IMR-90 (cell line): ENCODE data around the gene CHP1. TPM values are rescaled to one million over a fixed set of nuclear protein-coding genes. Genes with fewer than 3 reads are reported as not detected.

Experiments
- ATAC-seq: fragments of 200-7000 bp; cut with Tn5 transposase; 2 replicates; pipeline ENCODE4 v1.9.1; 2020; ENCODE audit warnings: low read depth, mild to moderate bottlenecking, moderate library complexity
- BruUV-seq: library from RNA; stranded (reverse); fragments of 400-500 nt; replicated peaks from 2 replicates; lab custom pipeline; 2021; lab: Mats Ljungman, UMichigan
- CTCF ChIA-PET: fragments of 300-600 bp; formaldehyde crosslinking; extraction: SDS; loops from one replicate; lab custom pipeline; 2021; ENCODE audit warnings: antibody characterized with exemption; lab: Yijun Ruan, JAX
- POLR2A ChIA-PET: fragments of 300-600 bp; sonication (Branson Sonifier 250); formaldehyde crosslinking; loops from one replicate; lab custom pipeline; 2022; ENCODE audit warnings: antibody characterized with exemption; ENCODE audit not compliant: unreplicated experiment; lab: Charles Lee
- DNase-seq: peaks from one replicate; pipeline ENCODE4 v3.0.0; 2013
- H2AFZ ChIP-seq: replicated peaks from 2 replicates; pipeline ENCODE3; 2013; ENCODE audit warnings: low read length, mild to moderate bottlenecking; ENCODE audit not compliant: poor library complexity
- H2AK5ac ChIP-seq: 2 replicates; pipeline ENCODE4 v1.6.1; 2013; ENCODE audit warnings: low read depth, low read length, inconsistent platforms
- H2AK9ac ChIP-seq: replicated peaks from 2 replicates; pipeline ENCODE3; 2013; ENCODE audit warnings: mild to moderate bottlenecking, low read depth, low read length, moderate library complexity; ENCODE audit not compliant: poor library complexity
- H2BK120ac ChIP-seq: 2 replicates; pipeline ENCODE4 v1.6.1; 2013; ENCODE audit warnings: low read depth, low read length, inconsistent platforms
- H2BK15ac ChIP-seq: 3 replicates; pipeline ENCODE4 v1.6.1; 2013; ENCODE audit warnings: low read depth, low read length, inconsistent platforms
- H2BK20ac ChIP-seq: 2 replicates; pipeline ENCODE4 v1.6.1; 2013; ENCODE audit warnings: low read depth, mild to moderate bottlenecking, inconsistent platforms, low read length, moderate library complexity
- H2BK5ac ChIP-seq: 2 replicates; pipeline ENCODE4 v1.6.1; 2013; ENCODE audit warnings: mild to moderate bottlenecking, low read depth, low read length, inconsistent platforms; ENCODE audit not compliant: poor library complexity, severe bottlenecking
- H3K14ac ChIP-seq: replicated peaks from 2 replicates; pipeline ENCODE4 v1.6.1; 2013; ENCODE audit warnings: low read depth, low read length, inconsistent platforms
- H3K18ac ChIP-seq: 2 replicates; pipeline ENCODE4 v1.6.1; 2013; ENCODE audit warnings: low read depth, low read length, control low read depth
- H3K23ac ChIP-seq: 2 replicates; pipeline ENCODE4 v1.6.1; 2013; ENCODE audit warnings: low read depth, low read length, inconsistent platforms
- H3K27ac ChIP-seq: 2 replicates; pipeline ENCODE4 v1.5.1; 2013; ENCODE audit warnings: mild to moderate bottlenecking, control low read depth, low read length; ENCODE audit not compliant: insufficient read depth
- H3K27me3 ChIP-seq: 2 replicates; pipeline ENCODE4 v1.6.1; 2013; ENCODE audit warnings: low read length; ENCODE audit not compliant: control insufficient read depth, insufficient read depth
- H3K36me3 ChIP-seq: 2 replicates; pipeline ENCODE4 v1.6.1; 2013; ENCODE audit warnings: low read length, mixed read lengths; ENCODE audit not compliant: control insufficient read depth, insufficient read depth
- H3K4ac ChIP-seq: 2 replicates; pipeline ENCODE4 v1.6.1; 2013; ENCODE audit warnings: low read depth, low read length, inconsistent platforms
- H3K4me1 ChIP-seq: 2 replicates; pipeline ENCODE4 v1.6.1; 2013; ENCODE audit warnings: low read length, mixed read lengths; ENCODE audit not compliant: control insufficient read depth, insufficient read depth
- H3K4me2 ChIP-seq: 2 replicates; pipeline ENCODE4 v1.6.1; 2013; ENCODE audit warnings: low read depth, mild to moderate bottlenecking, control low read depth, low read length, moderate library complexity
- H3K4me3 ChIP-seq: 2 replicates; pipeline ENCODE4 v1.5.1; 2013; ENCODE audit warnings: low read depth, mild to moderate bottlenecking, control low read depth, low read length, moderate library complexity; ENCODE audit not compliant: insufficient read depth
- H3K56ac ChIP-seq: 2 replicates; pipeline ENCODE4 v1.6.1; 2013; ENCODE audit warnings: low read length, inconsistent platforms; ENCODE audit not compliant: insufficient read depth; ENCODE audit errors: extremely low read depth
- H3K79me1 ChIP-seq, 2 experiments: 2 replicates each; pipeline ENCODE4 v1.6.1; 2013; ENCODE audit warnings: low read length in 2 of 2, inconsistent platforms in 1 of 2, low read depth in 1 of 2
- H3K9ac ChIP-seq: 2 replicates; pipeline ENCODE4 v1.6.1; 2013; ENCODE audit warnings: low read depth, low read length, control low read depth
- H3K9me1 ChIP-seq: 2 replicates; pipeline ENCODE4 v1.6.1; 2013; ENCODE audit warnings: low read length, inconsistent platforms; ENCODE audit not compliant: insufficient read depth
- H3K9me3 ChIP-seq: 2 replicates; pipeline ENCODE4 v1.6.1; 2013; ENCODE audit warnings: low read length; ENCODE audit not compliant: control insufficient read depth, insufficient read depth
- H4K20me1 ChIP-seq: 2 replicates; pipeline ENCODE4 v1.6.1; 2013; ENCODE audit warnings: low read length, inconsistent platforms; ENCODE audit not compliant: insufficient read depth
- H4K5ac ChIP-seq: 2 replicates; pipeline ENCODE4 v1.6.1; 2013; ENCODE audit warnings: mild to moderate bottlenecking, low read depth, low read length, control low read depth
- H4K8ac ChIP-seq, 2 experiments: 2 replicates each; pipeline ENCODE4 v1.6.1; 2013; ENCODE audit warnings: low read depth in 2 of 2, low read length in 2 of 2, control low read depth in 1 of 2, inconsistent platforms in 1 of 2
- H4K91ac ChIP-seq: 2 replicates; pipeline ENCODE4 v1.6.1; 2013; ENCODE audit warnings: low read depth, low read length, inconsistent platforms; ENCODE audit not compliant: insufficient read depth
- BHLHE40 ChIP-seq: fragments of 150-350 bp; IDR thresholded peaks from 2 replicates; pipeline ENCODE4 v1.6.1; 2016; ENCODE audit warnings: mild to moderate bottlenecking, low read depth, low read length
- POLR2A ChIP-seq: IDR thresholded peaks from 2 replicates; pipeline ENCODE4 v1.6.1; 2012; ENCODE audit warnings: mild to moderate bottlenecking, low read depth, low read length
- WGBS, 2 experiments: methylation state at CpG; one replicate each; pipeline versions ENCODE4 v1.1.5 to v1.1.7; 2013; ENCODE audit warnings: missing lambda C conversion rate in 2 of 2; ENCODE audit not compliant: insufficient read length in 1 of 2; ENCODE audit errors: extremely low coverage in 2 of 2; 5-methylcytosine and 5-hydroxymethylcytosine counted together
- dilution Hi-C: fragments of 300-500 bp; cut with HindIII; formaldehyde crosslinking; loops from one replicate; pipeline ENCODE4 v1.14.3; 2018; ENCODE audit warnings: low sequenced_read_pairs; ENCODE audit not compliant: unreplicated experiment
- in situ Hi-C: fragments of 300-500 bp; cut with MboI; formaldehyde crosslinking; loops from 3 replicates; pipeline ENCODE4 v1.14.3; 2019; ENCODE audit warnings: low sequenced_read_pairs, inconsistent platforms, mixed read lengths
- intact Hi-C: fragments of 100-400 bp; cut with micrococcal nuclease; formaldehyde crosslinking; loops from 2 replicates; pipeline ENCODE4 v1.10.0; 2022
- polyA plus RNA-seq, 3 experiments: library from polyadenylated mRNA; depleted of rRNA; stranded (reverse); fragments of >200 nt; gene quantifications; 2 replicates each; pipeline ENCODE4 v1.2.3, GENCODE V29; 2012; ENCODE audit warnings: low replicate concordance in 1 of 3
- total RNA-seq: library from RNA; depleted of rRNA; stranded (reverse); fragments of >200 nt; gene quantifications from 2 replicates; pipeline ENCODE4 v1.2.3, GENCODE V29; 2012

Gene CHP1
- total and polyA plus RNA-seq, 2 of the 4 experiments (the other 2 are of a cell fraction): 39.2 to 96.1 TPM

DNA sequence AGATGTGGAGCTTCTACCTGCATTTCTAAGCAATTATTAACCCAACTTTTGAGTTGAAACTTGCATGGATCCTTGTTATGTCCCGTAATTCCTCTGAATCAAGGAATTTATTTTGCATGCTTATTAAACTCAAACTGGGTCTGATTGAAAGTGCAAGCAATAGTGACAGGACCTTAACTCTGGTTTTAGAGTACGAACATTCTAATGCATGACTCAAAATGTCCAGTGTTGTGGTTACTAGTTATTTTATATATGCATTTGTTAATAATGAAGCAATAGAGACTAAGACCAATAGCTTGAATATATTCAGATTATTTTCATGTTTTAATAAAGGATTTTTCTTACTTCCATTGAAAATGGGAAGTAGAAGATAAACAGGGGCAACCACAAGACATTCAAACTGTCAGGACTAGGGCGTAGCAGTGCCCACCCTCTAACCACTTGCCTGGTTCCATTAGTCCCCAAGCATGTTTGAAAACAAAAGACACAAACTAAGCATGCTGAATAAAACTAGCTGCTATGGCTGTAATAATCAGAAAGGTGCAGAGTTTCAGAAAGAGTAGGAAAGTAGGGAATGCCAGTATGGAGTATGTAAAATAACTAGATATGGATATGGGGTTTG, 73.2 kb downstream of the CHP1 start:
- Histone ChIP-seq H2BK15ac (no peak overlapping the region), H2BK5ac (no peak overlapping the region), H4K20me1 (no peaks in the 10 kb centered on the region), H3K14ac (no peak overlapping the region), H3K23ac (no peak overlapping the region), H3K9me1 (no peaks in the 10 kb centered on the region; the same call in 1 of the 2 replicates), H4K5ac (no peak overlapping the region), H3K4ac (no peak overlapping the region), H3K9me3 (no peaks in the 10 kb centered on the region), H2AFZ (no peak overlapping the region), H3K18ac (no peak overlapping the region), H3K56ac (no peak overlapping the region), H2AK9ac (no peak overlapping the region), H2AK5ac (no peak overlapping the region), H3K79me1 (peaks cover 0 to 5% of the 10 kb centered on the region in 2 experiments; a peak in 3 of 4 replicates), H3K27ac (no peak overlapping the region), H3K9ac (no peak overlapping the region), H3K4me3 (no peak overlapping the region), H3K27me3 (no peaks in the 10 kb centered on the region), H2BK20ac (no peak overlapping the region), H3K4me1 (no peaks in the 10 kb centered on the region), H4K91ac (no peak overlapping the region), H2BK120ac (no peak overlapping the region), H4K8ac (no peak overlapping the region), H3K4me2 (no peak overlapping the region), H3K36me3 (0 out of 2 replicates have a peak, but pooled peaks cover 2% of the 10 kb centered on the region)
- no peak for DNase-seq
- no CpG with 5 or more reads among the region's 3 CpGs for WGBS, 2 experiments
- no peak for ATAC-seq
- TF ChIP-seq POLR2A (no peak), BHLHE40 (no peak)
- dilution Hi-C loops: no loop called here
- intact Hi-C loops: no loop called here
- CTCF ChIA-PET: no interaction called here
- in situ Hi-C loops: no loop called here
- no TSS peak for BruUV-seq
- POLR2A ChIA-PET: no interaction called here
